Measurements from ENCODE around the gene WNT8A.

- no peak for TF ChIP-seq ZNF624 (tag by site-specific recombination; IDR thresholded peaks at IDR 0.05)
- no peak for TF ChIP-seq ZNF629 (tag by site-specific recombination; IDR thresholded peaks at IDR 0.05)
- TF ChIP-seq ZNF23 (tag by site-specific recombination; IDR thresholded peaks at IDR 0.05; ENCODE audit: borderline replicate concordance) = no peak
- no peak for TF ChIP-seq ZNF701 (tag by site-specific recombination; IDR thresholded peaks at IDR 0.05)
- TF ChIP-seq TCF7L2 (IDR thresholded peaks at IDR 0.05; ENCODE audit: borderline replicate concordance, low read depth, low read length) = no peak
- TF ChIP-seq, protein P1, sequence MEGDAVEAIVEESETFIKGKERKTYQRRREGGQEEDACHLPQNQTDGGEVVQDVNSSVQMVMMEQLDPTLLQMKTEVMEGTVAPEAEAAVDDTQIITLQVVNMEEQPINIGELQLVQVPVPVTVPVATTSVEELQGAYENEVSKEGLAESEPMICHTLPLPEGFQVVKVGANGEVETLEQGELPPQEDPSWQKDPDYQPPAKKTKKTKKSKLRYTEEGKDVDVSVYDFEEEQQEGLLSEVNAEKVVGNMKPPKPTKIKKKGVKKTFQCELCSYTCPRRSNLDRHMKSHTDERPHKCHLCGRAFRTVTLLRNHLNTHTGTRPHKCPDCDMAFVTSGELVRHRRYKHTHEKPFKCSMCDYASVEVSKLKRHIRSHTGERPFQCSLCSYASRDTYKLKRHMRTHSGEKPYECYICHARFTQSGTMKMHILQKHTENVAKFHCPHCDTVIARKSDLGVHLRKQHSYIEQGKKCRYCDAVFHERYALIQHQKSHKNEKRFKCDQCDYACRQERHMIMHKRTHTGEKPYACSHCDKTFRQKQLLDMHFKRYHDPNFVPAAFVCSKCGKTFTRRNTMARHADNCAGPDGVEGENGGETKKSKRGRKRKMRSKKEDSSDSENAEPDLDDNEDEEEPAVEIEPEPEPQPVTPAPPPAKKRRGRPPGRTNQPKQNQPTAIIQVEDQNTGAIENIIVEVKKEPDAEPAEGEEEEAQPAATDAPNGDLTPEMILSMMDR (tag by site-specific recombination; IDR thresholded peaks at IDR 0.05) = no peak
- no peak for TF ChIP-seq KLF10 (tag by site-specific recombination; IDR thresholded peaks at IDR 0.05)
- no peak for TF ChIP-seq ATF2 (tag by site-specific recombination; IDR thresholded peaks at IDR 0.05; ENCODE audit: low read depth)
- no peak for TF ChIP-seq ZNF174 (tag by site-specific recombination; IDR thresholded peaks at IDR 0.05)
- no peak for TF ChIP-seq YY1 (tag by site-specific recombination; IDR thresholded peaks at IDR 0.05)
- TF ChIP-seq ZNF768 (tag by site-specific recombination; IDR thresholded peaks at IDR 0.05) = no peak
- TF ChIP-seq, protein P2, sequence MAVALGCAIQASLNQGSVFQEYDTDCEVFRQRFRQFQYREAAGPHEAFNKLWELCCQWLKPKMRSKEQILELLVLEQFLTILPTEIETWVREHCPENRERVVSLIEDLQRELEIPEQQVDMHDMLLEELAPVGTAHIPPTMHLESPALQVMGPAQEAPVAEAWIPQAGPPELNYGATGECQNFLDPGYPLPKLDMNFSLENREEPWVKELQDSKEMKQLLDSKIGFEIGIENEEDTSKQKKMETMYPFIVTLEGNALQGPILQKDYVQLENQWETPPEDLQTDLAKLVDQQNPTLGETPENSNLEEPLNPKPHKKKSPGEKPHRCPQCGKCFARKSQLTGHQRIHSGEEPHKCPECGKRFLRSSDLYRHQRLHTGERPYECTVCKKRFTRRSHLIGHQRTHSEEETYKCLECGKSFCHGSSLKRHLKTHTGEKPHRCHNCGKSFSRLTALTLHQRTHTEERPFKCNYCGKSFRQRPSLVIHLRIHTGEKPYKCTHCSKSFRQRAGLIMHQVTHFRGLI (tag by site-specific recombination; IDR thresholded peaks at IDR 0.05) = no peak
Measured at GRCh38 chr5:138037271-138037670, 46.6 kb upstream of the WNT8A start.
